ENCODE data around the gene UPK3BL1. TPM values are rescaled to one million over a fixed set of nuclear protein-coding genes. Genes with fewer than 3 reads are reported as not detected.
"Not testable (repeated sequence)": the region's sequence is repeated elsewhere in the genome, so short reads cannot be mapped to it uniquely, and the experiment has no call there.

The UPK3BL1 gene
- total RNA-seq, 1 donor from 2014 or later, result 122 TPM

DNA sequence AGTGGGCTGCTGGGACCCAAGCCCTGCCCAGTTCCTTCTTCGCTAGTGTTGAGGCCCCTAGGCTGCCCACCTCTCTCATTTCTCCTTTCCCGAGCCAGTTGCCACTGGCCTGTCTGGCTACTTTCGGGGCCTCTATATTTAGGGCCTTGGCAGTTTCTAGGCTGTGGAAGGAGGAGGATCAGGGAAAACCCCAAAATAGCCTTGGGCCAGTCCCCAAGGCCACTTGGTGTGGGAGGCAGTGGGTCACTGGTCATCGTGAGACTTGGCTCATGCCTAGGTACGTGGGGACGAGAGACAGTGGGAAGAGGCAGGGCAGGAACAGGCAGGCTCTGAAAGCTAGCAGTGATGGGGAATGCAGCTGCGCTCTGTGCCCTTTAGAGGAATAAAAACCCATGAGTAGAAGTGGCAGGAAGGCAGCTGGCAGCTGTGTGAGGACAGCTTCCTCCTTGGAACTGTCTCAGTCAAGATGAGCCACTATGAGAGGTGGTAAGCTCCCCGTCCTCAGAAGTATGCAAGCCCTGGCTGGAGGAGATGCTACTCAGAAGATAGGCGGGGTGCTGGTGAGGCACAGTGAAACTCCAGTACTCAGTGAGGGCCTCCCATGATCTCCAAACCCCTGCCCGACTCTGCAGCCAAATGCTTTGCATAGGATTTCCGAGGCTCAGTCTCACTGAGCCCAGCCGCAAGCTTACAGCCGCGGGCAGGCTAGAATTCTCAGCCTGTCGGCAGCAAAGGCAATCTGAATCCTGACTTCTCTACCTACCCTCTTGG, 28.8 kb downstream of the UPK3BL1 start:
- not testable (repeated sequence) for H3K36me3 ChIP-seq (ENCODE audit: control insufficient read depth, insufficient read depth, low read length); DNase-seq (ENCODE audit: low read depth); H3K27me3 ChIP-seq (ENCODE audit: control insufficient read depth, insufficient read depth, low read length); FAIRE-seq; H3K4me3 ChIP-seq (ENCODE audit: low read depth, low read length)

DNA sequence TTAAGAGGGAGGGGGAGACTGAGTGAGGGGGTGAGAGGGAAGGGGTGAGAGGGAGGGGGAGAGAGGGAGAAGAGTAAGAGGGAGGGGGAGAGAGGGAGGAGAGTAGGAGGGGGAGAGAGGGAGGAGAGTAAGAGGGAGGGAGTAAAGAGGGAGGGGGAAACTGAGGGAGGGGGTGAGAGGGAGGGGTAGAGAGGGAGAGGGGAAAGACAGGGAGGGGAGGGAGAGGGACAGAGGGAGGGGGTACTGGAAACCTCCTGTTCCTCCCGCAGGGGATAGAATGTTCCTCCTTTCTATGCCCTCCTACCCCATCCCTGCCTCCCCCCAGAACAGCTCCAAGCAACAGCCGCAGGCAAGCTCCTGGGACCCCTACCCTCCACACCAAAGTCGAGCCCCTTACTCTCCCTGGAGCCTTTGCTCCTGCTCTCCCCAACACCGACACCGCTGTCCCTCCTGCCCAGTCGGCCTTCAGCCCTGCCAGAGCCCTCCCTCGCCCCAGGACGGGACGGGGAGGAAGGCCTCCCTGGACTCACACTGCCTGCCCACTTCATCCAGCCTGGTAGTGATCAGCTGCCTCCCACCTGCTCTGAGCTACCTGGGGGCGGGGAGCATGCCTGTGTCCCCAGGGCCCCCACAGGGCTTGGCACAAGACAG, 30.8 kb downstream of the UPK3BL1 start:
- not testable (repeated sequence) for DNase-seq (ENCODE audit: low read depth); FAIRE-seq; H3K4me3 ChIP-seq (ENCODE audit: low read depth, low read length); H3K36me3 ChIP-seq (ENCODE audit: control insufficient read depth, insufficient read depth, low read length); H3K27me3 ChIP-seq (ENCODE audit: control insufficient read depth, insufficient read depth, low read length)

DNA sequence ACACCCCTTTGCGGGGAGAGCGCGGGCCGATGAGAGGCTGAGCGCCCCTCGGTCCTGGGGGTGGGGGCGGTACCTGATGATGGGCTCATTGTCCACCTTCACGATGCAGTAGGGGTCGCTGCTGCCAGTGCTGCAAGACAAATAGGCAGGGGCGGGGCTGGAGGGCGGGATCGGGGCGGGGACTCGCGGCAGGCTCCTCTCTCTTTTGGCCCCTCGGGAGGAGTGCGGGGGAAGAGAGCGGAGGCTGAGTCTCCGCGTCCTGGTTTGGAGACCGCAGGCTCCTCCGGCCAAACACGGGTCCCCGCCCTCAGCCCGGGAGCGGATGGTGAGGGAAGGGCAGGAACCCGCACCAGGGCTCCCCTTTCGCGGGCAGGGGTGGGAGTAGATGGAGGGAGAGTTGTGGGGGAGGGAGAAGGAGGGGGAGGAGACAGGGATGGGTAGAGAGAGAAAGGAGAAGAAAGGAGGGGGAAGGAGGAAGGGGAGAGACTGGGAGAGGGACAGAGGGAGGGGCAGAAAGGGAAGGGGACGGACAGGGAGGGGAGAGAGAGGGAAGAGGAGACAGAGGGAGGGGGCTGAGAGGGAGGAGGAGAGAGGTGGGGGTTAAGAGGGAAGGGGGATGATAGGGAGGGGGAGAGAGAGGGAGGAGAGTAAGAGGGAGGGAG, 31.4 kb downstream of the UPK3BL1 start:
- DNase-seq (ENCODE audit: low read depth); H3K4me3 ChIP-seq (ENCODE audit: low read depth, low read length); H3K36me3 ChIP-seq (ENCODE audit: control insufficient read depth, insufficient read depth, low read length); H3K27me3 ChIP-seq (ENCODE audit: control insufficient read depth, insufficient read depth, low read length); FAIRE-seq: not testable (repeated sequence)

DNA sequence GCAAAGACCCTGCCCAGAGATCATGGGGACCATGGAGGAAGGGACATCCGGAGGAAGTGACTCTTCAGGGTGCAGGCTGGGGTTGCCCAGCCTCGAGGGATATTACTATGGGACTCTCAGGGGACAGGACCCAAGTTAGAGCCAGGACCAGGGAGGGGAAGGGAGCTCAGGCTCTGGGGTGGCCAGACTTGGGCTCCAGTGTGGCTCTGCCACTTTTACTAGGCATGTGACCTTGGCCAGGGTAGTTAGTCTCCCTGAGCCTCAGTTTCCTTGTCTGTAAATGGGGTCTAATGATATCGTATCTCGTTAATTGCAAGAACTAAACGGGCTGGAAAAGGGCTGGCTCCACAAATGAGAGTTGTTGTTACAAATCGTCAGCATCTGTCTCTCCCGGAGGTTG, 32.1 kb downstream of the UPK3BL1 start:
- not testable (repeated sequence) for H3K27me3 ChIP-seq (ENCODE audit: control insufficient read depth, insufficient read depth, low read length); H3K36me3 ChIP-seq (ENCODE audit: control insufficient read depth, insufficient read depth, low read length); FAIRE-seq; DNase-seq (ENCODE audit: low read depth); H3K4me3 ChIP-seq (ENCODE audit: low read depth, low read length)

DNA sequence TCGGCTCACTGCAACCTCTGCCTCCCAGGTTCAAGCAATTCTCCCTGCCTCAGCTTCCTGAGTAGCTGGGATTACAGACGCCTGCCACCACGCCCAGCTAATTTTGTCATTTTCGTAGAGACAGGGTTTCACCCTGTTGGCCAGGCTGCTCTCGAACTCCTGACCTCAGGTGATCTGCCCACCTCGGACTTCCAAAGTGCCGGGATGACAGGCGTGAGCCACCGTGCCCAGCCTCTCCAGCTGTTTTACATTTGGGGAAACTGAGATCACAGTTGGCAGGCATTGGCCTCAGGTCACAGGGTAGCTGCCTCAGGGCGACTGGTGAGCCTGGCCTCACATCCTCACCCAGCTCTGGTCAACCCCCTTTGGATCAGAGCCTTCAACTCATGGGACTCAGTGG, 32.9 kb downstream of the UPK3BL1 start:
- H3K36me3 ChIP-seq (ENCODE audit: control insufficient read depth, insufficient read depth, low read length); H3K27me3 ChIP-seq (ENCODE audit: control insufficient read depth, insufficient read depth, low read length); H3K4me3 ChIP-seq (ENCODE audit: low read depth, low read length); DNase-seq (ENCODE audit: low read depth); FAIRE-seq: not testable (repeated sequence)

DNA sequence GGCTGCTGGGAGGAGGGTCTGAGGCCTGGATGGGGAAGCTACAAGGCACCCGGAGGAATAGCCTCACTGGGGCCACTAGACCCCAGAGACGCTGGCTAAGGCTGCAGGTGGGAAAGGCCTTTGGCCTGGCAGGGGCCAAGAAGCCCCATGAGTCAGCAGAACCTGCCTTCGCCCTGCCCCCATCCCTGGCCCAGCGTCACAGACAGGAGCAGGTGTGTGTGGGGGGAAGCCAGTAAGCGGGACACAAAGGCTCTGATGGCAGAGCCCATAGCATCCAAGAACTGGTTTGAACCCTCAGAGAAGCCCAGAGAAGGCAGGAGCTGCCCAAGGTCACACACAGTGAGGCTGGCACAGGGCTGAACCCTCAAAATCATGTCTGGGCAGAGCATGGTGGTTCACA, 35.7 kb downstream of the UPK3BL1 start:
- DNase-seq (ENCODE audit: low read depth); H3K27me3 ChIP-seq (ENCODE audit: control insufficient read depth, insufficient read depth, low read length); H3K4me3 ChIP-seq (ENCODE audit: low read depth, low read length); FAIRE-seq; H3K36me3 ChIP-seq (ENCODE audit: control insufficient read depth, insufficient read depth, low read length): not testable (repeated sequence)

DNA sequence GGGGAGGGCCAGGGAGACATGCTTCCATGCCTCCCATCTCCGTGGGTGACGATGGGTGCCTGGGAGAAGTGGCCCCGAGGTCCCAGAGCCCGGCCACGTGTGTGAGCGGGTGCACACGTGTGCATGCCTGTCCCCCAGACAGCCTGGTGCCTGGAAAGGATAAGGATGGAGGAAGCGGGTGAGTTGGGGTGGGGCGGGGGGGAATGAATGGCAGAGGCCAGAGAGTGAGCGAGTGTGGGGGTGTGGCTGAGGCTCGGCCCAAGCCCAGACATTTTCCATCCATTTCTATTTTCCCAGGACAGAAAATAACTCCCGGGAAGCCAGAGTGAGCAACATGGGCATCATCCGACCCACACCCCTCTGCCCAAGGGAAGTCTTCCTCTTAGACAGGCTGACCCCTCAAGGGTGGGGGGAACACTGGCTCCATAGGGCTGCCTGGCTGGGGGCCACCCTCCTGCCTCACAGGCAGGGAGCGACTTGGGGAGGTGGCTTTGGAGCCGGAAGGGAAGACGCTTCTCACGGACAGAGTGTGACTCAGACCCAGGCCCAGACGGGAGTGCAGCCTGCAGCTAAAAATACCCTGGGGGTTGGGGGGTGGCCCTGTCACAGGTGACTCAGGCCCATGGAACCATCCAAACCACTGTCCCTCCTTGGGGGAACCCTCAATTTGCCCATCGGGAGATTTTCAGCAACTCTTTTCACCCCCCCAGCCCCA, 38.0 kb downstream of the UPK3BL1 start:
- H3K27me3 ChIP-seq (ENCODE audit: control insufficient read depth, insufficient read depth, low read length); DNase-seq (ENCODE audit: low read depth): not testable (repeated sequence)

DNA sequence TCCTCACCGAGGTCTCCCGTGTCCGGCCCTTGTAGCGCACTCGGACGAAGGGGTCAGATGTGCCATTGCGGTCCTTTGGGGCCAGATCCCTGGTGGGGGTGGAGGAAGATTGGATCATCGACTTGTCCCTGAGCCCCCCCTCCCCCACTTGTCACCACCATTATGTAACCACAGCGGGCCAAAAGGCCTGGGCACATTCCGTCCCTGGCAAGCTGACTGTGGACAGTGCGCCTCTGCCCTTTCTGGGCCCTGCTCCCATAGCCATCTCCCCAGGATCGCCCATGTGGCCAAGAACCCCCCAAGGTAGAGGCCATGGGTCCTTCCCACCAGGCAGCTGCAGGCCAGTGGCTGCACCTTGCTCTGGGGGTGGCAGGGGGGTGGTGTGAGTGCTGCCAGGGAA, 40.3 kb downstream of the UPK3BL1 start:
- DNase-seq (ENCODE audit: low read depth); H3K36me3 ChIP-seq (ENCODE audit: control insufficient read depth, insufficient read depth, low read length); H3K4me3 ChIP-seq (ENCODE audit: low read depth, low read length); H3K27me3 ChIP-seq (ENCODE audit: control insufficient read depth, insufficient read depth, low read length); FAIRE-seq: not testable (repeated sequence)

More for the DNA sequence above, 38.0 kb downstream of the UPK3BL1 start:
- H3K4me3 ChIP-seq (ENCODE audit: low read depth, low read length); H3K36me3 ChIP-seq (ENCODE audit: control insufficient read depth, insufficient read depth, low read length); FAIRE-seq: not testable (repeated sequence)

DNA sequence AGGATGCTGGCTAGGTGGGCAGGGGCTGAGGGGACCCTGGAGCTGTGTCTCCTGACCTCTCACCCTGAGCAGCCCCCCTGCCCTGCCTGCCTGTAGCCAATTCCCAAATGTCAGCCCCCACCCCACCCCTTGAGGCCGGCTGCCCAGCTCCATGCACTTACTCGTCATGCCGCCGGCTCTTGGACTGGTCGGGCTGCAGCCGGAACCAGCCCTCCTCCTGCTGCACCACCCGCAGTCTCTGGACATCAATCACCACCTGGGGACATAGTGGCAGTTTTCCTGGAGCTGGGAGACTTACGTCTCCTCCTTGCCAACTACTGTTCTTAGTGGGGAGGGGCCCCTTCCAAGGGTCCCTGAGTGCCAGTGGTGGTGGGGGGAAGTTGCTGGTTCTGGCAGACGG, 42.9 kb downstream of the UPK3BL1 start:
- FAIRE-seq; DNase-seq (ENCODE audit: low read depth); H3K27me3 ChIP-seq (ENCODE audit: control insufficient read depth, insufficient read depth, low read length); H3K36me3 ChIP-seq (ENCODE audit: control insufficient read depth, insufficient read depth, low read length); H3K4me3 ChIP-seq (ENCODE audit: low read depth, low read length): not testable (repeated sequence)

DNA sequence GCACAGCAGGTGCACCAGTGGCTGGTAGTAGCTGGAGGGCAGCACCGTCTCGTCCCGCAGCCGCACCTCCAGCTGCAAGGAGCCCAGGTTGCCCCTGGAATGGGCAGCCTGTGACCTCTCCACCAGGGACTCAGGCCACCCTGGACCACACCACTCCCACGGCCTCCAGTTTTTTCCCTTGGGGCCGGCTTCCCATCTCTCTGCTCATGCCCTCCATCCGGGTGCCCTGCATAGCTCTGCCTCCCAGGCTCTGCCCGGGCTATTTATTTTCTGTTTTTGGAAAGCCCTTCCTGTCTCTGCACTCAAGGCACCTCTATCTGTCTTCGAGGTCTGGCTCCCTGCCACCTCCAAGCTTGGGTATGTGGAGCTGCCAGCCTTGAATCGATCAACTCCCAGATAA, 46.6 kb downstream of the UPK3BL1 start:
- H3K27me3 ChIP-seq (ENCODE audit: control insufficient read depth, insufficient read depth, low read length); FAIRE-seq; H3K36me3 ChIP-seq (ENCODE audit: control insufficient read depth, insufficient read depth, low read length); DNase-seq (ENCODE audit: low read depth); H3K4me3 ChIP-seq (ENCODE audit: low read depth, low read length): not testable (repeated sequence)

DNA sequence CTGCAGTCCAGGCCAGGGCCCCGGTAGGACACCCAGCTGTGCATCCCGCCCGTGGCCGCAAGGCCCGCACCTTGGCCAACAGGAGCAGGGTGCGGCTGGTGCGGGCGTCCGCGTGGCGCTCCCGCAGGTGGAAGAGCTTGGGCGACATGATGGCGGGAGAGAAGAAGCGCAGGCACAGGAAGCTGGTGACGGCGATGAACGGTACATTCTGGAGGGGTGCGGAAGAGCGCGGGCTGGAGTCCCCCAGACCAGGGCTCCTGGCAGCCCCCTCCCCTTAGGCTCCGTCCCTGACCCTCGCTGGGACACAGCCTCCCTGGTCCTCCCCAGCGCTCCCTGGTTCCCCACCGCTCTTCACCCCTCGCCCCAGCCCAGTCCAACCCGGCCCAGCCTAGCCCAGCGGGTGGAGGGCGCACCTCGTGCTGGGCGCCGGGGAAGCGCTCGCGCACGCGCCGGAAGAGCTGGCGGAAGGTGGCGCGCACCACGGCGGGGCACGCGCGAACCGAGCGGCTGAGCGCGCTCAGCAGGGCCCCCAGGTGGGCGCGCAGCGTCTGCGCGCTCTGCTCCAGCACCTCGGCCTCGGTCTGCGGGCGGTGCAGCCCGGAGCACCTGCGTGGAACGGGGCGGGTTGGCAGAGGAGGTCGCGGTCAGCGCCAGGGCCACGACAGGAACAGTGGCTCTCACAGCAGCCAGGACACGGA, 48.8 kb downstream of the UPK3BL1 start:
- not testable (repeated sequence) for DNase-seq (ENCODE audit: low read depth); H3K4me3 ChIP-seq (ENCODE audit: low read depth, low read length); H3K27me3 ChIP-seq (ENCODE audit: control insufficient read depth, insufficient read depth, low read length); FAIRE-seq; H3K36me3 ChIP-seq (ENCODE audit: control insufficient read depth, insufficient read depth, low read length)

DNA sequence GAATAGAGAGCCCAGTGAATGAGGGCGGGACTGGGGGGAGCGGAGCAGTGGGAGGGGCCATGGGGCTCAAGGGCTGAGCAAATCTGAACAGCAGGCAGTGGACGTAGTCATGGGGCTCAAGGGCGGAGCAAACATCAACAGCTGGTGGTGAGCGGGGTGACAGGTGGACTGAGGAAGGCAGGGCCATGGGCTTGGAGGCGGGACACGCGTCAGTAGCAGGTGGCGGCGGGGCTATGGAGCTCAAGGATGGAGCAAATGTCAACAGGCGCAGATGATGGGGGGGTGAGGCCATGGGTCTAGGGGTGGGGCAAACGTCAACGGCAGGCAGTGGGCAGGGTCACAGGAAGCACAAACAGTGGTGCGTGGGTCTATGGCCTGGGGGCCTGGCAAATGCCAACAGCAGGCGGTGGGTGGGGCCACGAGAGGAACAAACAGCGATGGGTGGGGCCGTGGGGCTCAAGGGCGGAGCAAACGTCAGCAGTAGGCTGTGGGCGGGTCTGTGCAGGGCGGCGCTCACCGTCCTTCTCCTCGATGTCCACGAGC, 50.0 kb downstream of the UPK3BL1 start:
- not testable (repeated sequence) for H3K36me3 ChIP-seq (ENCODE audit: control insufficient read depth, insufficient read depth, low read length); H3K27me3 ChIP-seq (ENCODE audit: control insufficient read depth, insufficient read depth, low read length); H3K4me3 ChIP-seq (ENCODE audit: low read depth, low read length); FAIRE-seq; DNase-seq (ENCODE audit: low read depth)

DNA sequence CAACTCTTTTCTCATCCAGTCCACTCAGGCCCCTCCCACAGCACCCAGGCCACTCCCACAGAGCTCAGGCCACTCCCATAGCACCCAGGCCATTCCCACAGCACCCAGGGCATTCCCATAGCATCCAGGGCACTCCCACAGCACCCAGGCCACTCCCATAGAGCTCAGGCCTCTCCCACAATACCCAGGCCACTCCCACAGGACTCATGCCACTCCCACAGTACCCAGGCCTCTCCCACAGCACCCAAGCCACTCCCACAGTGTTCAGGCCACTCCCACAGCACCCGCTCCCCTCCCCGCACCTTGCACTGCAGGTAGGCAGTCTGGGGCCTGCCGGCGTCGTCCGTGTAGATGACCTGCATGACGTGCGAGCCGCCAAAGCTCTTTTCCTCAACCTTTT, 52.7 kb downstream of the UPK3BL1 start:
- DNase-seq (ENCODE audit: low read depth); H3K27me3 ChIP-seq (ENCODE audit: control insufficient read depth, insufficient read depth, low read length); H3K36me3 ChIP-seq (ENCODE audit: control insufficient read depth, insufficient read depth, low read length); FAIRE-seq; H3K4me3 ChIP-seq (ENCODE audit: low read depth, low read length): not testable (repeated sequence)
